ENCODE measurements around the gene MICALL1.
"Not testable (repeated sequence)": the region's sequence is repeated elsewhere in the genome, so short reads cannot be mapped to it uniquely, and the experiment has no call there.

- TF ChIP-seq POLR2A (IDR thresholded peaks at IDR 0.05); EP300 (IDR thresholded peaks at IDR 0.05; ENCODE audit: low read depth); POLR2AphosphoS5 (IDR thresholded peaks at IDR 0.05): not testable (repeated sequence)
- TF ChIP-seq, protein P1, sequence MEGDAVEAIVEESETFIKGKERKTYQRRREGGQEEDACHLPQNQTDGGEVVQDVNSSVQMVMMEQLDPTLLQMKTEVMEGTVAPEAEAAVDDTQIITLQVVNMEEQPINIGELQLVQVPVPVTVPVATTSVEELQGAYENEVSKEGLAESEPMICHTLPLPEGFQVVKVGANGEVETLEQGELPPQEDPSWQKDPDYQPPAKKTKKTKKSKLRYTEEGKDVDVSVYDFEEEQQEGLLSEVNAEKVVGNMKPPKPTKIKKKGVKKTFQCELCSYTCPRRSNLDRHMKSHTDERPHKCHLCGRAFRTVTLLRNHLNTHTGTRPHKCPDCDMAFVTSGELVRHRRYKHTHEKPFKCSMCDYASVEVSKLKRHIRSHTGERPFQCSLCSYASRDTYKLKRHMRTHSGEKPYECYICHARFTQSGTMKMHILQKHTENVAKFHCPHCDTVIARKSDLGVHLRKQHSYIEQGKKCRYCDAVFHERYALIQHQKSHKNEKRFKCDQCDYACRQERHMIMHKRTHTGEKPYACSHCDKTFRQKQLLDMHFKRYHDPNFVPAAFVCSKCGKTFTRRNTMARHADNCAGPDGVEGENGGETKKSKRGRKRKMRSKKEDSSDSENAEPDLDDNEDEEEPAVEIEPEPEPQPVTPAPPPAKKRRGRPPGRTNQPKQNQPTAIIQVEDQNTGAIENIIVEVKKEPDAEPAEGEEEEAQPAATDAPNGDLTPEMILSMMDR (IDR thresholded peaks at IDR 0.05), result not testable (repeated sequence)
Measured at GRCh38 chr22:37947142-37947795, 41.2 kb downstream of the MICALL1 start.

Data from transverse colon (tissue), 4 donors.